Central memory CD8-positive, alpha-beta T cell (primary cell): ENCODE measurements around the gene SCRT2.

ENCODE experiments used
- ATAC-seq: fragments of 150-1000 bp; cut with Tn5 transposase; replicated peaks from 2 replicates; pipeline ENCODE4 v1.10.0; 2022; ENCODE audit warnings: mild to moderate bottlenecking, moderate FRiP score, moderate number of reproducible peaks; ENCODE audit not compliant: poor library complexity, severe bottlenecking; ENCODE audit errors: extremely low read depth
- DNase-seq, 2 donors: peaks; one replicate each; pipeline ENCODE4 v3.0.0; 2021; ENCODE audit warnings: low spot score in 2 of 2
- H3K27ac Mint-ChIP-seq: one replicate; pipeline ENCODE4 v1.8.0; 2022; ENCODE audit warnings: low read depth, mild to moderate bottlenecking, moderate library complexity, mixed read lengths
- H3K27me3 Mint-ChIP-seq: one replicate; pipeline ENCODE4 v1.8.0; 2022; ENCODE audit warnings: mixed read lengths
- H3K36me3 Mint-ChIP-seq: one replicate; pipeline ENCODE4 v1.8.0; 2022; ENCODE audit warnings: mild to moderate bottlenecking, moderate library complexity, mixed read lengths; ENCODE audit not compliant: insufficient read depth
- H3K4me1 Mint-ChIP-seq: one replicate; pipeline ENCODE4 v1.8.0; 2022; ENCODE audit warnings: mixed read lengths
- H3K4me3 Mint-ChIP-seq: one replicate; pipeline ENCODE4 v1.8.0; 2022; ENCODE audit warnings: mild to moderate bottlenecking, moderate library complexity, mixed read lengths
- H3K9me3 Mint-ChIP-seq: one replicate; pipeline ENCODE4 v1.8.0; 2022; ENCODE audit warnings: mixed read lengths

SCRT2 gene

DNA sequence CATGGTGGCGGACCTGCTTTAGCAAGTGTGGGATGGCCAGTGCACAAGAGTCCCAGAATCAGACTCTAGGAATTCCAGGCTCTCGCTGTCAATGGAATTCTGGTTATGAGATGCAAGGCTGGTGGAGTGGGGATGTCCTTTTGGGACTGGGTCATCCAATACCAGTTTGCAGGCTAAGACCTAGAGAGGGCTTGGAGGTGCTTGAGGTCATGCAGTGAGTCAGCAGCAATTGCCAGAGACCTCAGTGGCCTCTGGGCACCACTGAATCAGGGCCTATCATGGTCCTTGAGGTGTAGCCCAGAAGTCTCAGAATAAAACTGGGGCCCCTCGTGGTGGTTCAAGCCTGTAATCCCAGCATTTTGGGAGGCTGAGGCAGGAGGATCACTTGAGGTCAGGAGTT lies 1.4 kb upstream of the SCRT2 start:
- no peak for ATAC-seq
- no peak overlapping the region for H3K4me3 Mint-ChIP-seq
- H3K9me3 Mint-ChIP-seq: no peaks in the 10 kb centered on the region
- H3K27me3 Mint-ChIP-seq: peaks cover 89% of the 10 kb centered on the region
- H3K27ac Mint-ChIP-seq: no peak overlapping the region
- H3K4me1 Mint-ChIP-seq: peaks cover 9% of the 10 kb centered on the region
- peaks cover 7% of the 10 kb centered on the region for H3K36me3 Mint-ChIP-seq
- DNase-seq: no peak

DNA sequence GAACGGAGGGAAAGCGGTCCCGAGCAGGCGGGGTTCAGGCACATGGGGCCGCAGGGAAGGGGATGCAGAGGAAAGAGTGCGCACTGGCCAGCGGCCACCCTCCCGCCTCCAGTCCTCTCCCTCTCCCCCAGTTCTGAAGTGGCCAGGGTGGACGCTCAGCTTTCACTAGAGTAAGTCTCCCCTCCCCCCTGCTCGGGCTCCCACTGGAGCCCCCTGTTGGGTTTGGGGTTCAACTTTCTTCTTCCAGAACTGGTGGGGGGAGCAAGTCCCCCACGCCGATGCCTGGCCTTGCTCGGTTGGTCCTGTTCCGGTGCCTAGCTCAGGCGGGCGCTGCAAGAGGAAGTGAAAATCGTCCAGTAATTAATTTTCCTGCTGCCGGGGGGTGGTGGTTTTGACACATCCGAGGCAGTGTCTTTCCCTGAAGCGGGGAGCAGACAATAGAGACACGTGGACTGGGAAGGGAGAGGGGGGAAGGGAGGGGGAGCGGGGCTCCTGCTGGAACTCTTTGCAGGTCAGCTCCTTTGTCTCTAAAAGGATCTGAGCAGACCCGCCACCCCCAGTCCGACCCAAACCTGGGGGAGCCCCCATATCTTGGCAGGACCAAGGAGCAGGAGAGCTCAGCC lies 824 bp upstream of the SCRT2 start:
- peaks cover 7% of the 10 kb centered on the region for H3K36me3 Mint-ChIP-seq
- H3K4me3 Mint-ChIP-seq: peak overlapping the region; percentile 4
- H3K27me3 Mint-ChIP-seq: peaks cover 89% of the 10 kb centered on the region
- peaks cover 15% of the 10 kb centered on the region for H3K4me1 Mint-ChIP-seq
- H3K9me3 Mint-ChIP-seq: no peaks in the 10 kb centered on the region
- no peak for DNase-seq
- no peak for ATAC-seq
- H3K27ac Mint-ChIP-seq: no peak overlapping the region

DNA sequence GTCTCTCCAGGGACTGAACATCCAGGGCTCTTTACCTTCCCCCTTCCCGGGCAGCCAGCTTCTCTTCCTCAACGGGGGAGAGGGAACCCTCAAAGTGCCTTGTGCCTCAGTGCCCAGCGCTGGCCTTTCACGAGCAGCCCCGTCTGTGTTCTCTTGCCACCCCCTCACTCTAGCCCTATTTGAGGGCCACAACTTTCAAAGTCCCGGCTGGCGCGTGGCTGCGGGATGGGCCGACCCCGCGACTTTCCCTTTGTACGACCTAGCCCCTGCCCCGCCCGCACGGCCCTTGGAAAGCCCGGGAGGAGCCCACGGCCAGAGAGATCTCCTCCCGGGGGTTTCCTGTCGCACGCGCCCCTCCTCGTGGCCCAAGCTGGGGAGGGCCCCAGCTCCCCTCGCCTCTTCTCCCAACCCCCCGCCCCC lies 559 bp downstream of the SCRT2 start:
- Mint-ChIP-seq H3K36me3 (peaks cover 7% of the 10 kb centered on the region), H3K27me3 (peaks cover 90% of the 10 kb centered on the region), H3K27ac (no peak overlapping the region), H3K9me3 (no peaks in the 10 kb centered on the region), H3K4me3 (no peak overlapping the region), H3K4me1 (peaks cover 17% of the 10 kb centered on the region)
- ATAC-seq (no peak), DNase-seq (no peak)

DNA sequence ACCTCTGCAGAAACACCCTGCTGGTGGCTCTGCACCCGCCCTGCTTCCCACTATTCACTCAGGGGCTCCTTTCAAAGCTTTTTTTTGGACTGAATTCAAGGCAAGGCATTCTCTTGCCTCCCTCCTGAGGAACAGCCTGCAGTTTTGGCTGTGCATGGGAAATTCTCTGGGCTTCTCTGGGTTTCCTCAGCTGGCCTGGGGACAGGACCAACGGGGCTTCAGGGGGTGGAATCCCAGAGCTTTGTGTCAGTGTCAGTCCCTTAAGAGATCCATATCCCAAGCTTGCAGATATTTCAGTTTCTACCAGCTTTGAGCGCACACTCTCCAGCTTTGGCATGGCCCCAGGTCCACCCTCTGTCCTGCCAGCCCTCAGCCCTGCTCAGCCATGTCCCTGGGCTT lies 2.0 kb downstream of the SCRT2 start:
- Mint-ChIP-seq H3K4me3 (no peak overlapping the region), H3K36me3 (peaks cover 7% of the 10 kb centered on the region), H3K4me1 (peaks cover 17% of the 10 kb centered on the region), H3K9me3 (no peaks in the 10 kb centered on the region), H3K27ac (no peak overlapping the region), H3K27me3 (peaks cover 78% of the 10 kb centered on the region)
- ATAC-seq: no peak
- no peak for DNase-seq

DNA sequence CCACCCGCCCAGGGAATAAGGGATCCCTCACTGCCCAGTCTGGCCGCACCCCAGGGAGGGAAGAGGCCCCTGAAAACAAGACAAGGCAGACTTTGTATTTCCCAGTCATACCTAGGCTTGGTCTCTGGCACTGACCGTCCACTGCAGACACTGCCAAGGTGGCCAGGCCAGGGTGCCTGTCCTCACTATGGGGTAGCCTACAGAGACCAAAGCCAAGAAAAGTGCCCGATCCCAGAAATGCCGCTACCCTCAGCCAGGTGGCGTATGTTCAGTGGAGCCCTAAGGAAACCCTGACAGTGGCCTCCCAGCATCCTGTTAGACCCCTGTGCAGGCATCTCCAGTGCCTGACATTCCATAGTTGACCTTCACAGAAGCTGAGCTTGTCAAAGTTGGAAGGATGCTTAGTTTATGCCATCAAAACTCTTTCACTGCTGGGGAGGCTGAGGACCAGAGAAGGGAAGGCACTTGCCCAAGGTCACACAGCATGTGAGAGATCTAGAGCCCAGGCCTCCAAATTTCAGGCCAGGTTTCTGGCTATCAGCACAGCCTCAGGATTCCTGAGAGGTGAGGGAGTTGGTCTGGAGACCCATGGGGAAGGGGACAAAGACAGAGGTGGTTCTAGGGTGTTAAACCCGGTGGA lies 2.5 kb downstream of the SCRT2 start:
- Mint-ChIP-seq H3K27me3 (peaks cover 78% of the 10 kb centered on the region), H3K36me3 (peaks cover 5% of the 10 kb centered on the region), H3K4me1 (peaks cover 17% of the 10 kb centered on the region), H3K27ac (no peak overlapping the region), H3K4me3 (no peak overlapping the region), H3K9me3 (no peaks in the 10 kb centered on the region)
- ATAC-seq (no peak), DNase-seq (no peak)

DNA sequence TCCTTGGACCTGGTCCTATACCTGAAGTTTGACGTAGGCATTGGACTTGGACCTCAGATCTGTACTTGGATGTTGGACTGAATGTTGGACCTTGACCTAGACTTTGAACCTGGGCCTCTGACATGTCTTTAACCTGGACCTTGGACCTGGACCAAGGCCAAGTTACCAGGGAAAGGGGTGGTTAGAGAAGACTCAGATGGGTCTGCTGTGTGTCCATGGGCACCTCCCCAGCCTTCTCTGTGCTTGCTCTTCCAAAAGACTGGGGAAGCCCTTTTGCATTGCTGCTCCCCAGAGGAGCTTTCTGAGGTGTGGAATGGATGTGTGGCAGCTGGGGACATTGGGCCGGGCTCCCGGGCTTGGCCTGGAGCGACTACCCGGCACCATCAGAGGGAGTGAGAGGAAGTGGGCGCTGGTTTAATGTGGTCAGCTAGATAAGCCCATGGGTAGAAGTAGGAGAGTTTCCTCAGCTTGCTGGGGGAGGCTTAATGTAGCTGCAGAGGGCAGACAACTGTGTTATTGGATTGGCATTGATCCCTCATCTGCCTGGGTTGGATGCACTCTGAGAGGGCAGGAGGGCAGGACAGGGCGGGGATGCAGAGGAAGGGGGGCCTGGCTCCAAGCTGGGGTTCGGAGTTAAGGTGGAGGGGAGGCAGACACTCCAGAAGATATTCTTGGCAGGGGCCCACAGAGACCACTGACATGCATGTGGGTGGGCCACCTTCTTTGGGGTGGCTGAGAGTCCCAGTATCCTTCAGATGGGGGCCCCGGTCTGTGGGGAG lies 4.2 kb downstream of the SCRT2 start:
- Mint-ChIP-seq H3K27ac (peak overlapping the region; percentile 30), H3K27me3 (peaks cover 84% of the 10 kb centered on the region), H3K36me3 (peaks cover 4% of the 10 kb centered on the region), H3K4me1 (peaks cover 17% of the 10 kb centered on the region), H3K9me3 (no peaks in the 10 kb centered on the region), H3K4me3 (no peak overlapping the region)
- no peak for DNase-seq
- ATAC-seq: no peak

DNA sequence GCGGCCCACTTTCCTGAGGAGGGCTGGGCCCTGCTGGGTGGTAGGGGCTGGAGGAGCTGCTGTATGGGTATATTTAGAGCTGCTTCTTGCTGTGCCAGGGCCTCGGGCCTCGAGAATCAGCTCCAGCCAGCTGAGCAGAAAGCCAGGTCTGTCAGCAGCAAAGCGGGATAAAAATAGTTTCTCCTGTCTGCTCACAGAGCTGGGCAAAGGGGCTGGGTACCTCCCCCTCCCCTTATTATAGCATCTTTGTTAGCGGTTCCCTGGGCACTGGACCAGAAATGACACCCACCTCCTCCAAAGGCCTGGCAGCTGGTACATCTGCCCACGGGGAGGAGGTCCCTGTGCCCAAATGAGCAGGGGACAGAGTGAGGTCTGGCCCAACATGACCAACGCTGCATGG lies 6.0 kb downstream of the SCRT2 start:
- no peaks in the 10 kb centered on the region for H3K9me3 Mint-ChIP-seq
- H3K4me3 Mint-ChIP-seq: no peak overlapping the region
- peaks cover 10% of the 10 kb centered on the region for H3K4me1 Mint-ChIP-seq
- DNase-seq (no peak), ATAC-seq (no peak)
- peaks cover 86% of the 10 kb centered on the region for H3K27me3 Mint-ChIP-seq
- no peak overlapping the region for H3K27ac Mint-ChIP-seq
- H3K36me3 Mint-ChIP-seq: peaks cover 3% of the 10 kb centered on the region

DNA sequence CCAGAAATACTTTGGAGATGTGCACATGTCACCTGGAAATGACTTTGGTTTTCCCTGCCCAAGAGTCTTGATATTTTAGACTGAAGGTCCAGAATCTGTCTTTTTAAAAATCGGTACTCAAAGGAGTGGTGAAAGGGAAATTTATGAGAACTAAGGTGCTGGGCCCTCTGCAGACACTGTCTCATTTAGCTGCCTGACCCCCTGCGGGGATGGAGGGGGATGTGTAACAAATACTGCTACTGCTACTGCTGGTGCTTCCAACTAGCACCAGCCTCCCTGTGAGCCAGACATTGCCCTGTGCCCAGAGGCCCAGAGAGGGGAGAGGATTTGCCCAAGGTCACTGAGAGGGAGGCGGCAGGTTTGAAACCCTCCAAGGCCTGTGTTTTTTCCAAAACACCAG lies 7.0 kb downstream of the SCRT2 start:
- no peak for ATAC-seq
- DNase-seq: no peak
- Mint-ChIP-seq H3K4me3 (no peak overlapping the region), H3K27me3 (peaks cover 82% of the 10 kb centered on the region), H3K36me3 (no peaks in the 10 kb centered on the region), H3K27ac (no peak overlapping the region), H3K9me3 (no peaks in the 10 kb centered on the region), H3K4me1 (peaks cover 10% of the 10 kb centered on the region)

DNA sequence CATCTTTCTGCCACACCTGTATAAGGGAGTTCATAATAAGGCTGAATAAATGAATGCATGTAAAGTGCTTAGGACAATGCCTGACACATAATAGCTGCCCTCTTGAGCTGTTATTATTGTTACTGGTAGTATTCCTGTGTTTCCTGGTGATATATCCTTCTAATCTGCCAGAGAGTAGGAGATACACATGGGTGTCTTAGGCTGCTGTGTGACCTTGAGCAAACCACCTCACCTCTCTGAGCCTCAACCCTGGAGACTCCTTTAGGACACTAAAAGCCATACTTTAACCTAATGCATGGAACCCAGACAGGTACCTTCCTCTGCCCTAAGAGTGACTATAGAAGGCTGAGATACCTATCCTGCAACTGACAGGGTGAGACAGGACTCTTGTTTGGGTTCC lies 7.6 kb downstream of the SCRT2 start:
- ATAC-seq: no peak
- peaks cover 82% of the 10 kb centered on the region for H3K27me3 Mint-ChIP-seq
- H3K9me3 Mint-ChIP-seq: no peaks in the 10 kb centered on the region
- H3K4me1 Mint-ChIP-seq: peaks cover 13% of the 10 kb centered on the region
- no peak overlapping the region for H3K4me3 Mint-ChIP-seq
- no peak overlapping the region for H3K27ac Mint-ChIP-seq
- H3K36me3 Mint-ChIP-seq: no peaks in the 10 kb centered on the region
- no peak for DNase-seq

DNA sequence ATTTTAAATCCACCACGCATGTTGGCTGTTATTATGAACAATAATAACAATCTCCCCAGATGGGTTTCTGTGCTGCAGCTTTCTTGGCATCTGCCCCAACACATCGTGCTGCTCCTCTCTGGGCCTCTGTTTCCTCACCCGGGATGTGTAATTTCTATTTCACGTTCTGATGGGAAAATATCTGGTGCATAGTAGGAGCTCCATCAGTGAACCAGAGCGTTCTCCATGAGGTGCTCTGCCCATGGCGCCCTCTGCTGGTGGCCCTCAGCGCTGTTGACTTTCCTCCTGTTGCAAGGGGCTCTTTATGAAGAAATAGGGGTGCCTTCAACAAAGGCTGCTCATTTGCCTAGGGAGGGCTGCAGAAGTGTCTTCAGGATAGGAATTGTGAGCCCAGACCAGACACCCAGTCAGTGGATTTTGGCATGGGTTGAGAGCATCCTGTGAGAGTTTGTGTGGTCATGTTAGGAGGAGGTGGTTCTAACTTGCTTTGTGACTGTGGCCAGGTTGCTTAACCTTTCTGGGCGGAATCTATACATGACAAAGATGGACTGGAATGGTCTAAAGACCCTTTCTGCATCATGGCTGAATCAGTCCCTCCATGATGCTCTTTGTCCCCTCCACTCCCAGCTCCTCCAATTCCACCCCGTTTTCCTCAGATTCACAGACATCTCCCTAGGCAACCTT lies 8.1 kb downstream of the SCRT2 start:
- H3K9me3 Mint-ChIP-seq: no peaks in the 10 kb centered on the region

DNA sequence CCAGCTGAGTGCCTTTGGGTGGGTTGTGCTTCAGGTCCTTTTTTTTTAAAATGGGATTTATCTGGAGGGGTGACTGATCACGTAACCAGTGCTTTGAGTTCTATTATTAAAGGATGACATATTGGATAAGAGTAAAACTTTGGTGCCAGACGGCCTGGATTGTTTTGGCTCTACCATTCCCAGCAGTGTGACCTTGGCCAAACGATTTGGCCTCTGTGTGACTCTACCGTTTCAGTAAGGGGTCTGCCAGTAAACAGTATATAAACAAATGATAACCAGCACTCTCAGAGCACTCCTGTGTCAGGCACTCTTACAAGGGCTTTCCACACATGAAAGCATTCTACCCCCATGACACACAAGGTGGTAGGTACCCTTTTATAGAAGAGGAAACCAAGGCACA lies 8.7 kb downstream of the SCRT2 start:
- peaks cover 3% of the 10 kb centered on the region for H3K36me3 Mint-ChIP-seq
- H3K4me3 Mint-ChIP-seq: no peak overlapping the region
- no peaks in the 10 kb centered on the region for H3K9me3 Mint-ChIP-seq
- ATAC-seq (no peak), DNase-seq (no peak)
- H3K27ac Mint-ChIP-seq: no peak overlapping the region
- peaks cover 15% of the 10 kb centered on the region for H3K4me1 Mint-ChIP-seq
- H3K27me3 Mint-ChIP-seq: peaks cover 82% of the 10 kb centered on the region

More for the DNA sequence above, 8.1 kb downstream of the SCRT2 start:
- H3K4me1 Mint-ChIP-seq: peaks cover 18% of the 10 kb centered on the region
- H3K4me3 Mint-ChIP-seq: no peak overlapping the region
- H3K27me3 Mint-ChIP-seq: peaks cover 82% of the 10 kb centered on the region
- peaks cover 3% of the 10 kb centered on the region for H3K36me3 Mint-ChIP-seq
- no peak for ATAC-seq
- no peak overlapping the region for H3K27ac Mint-ChIP-seq
- DNase-seq: peak; percentile 26 to 39

DNA sequence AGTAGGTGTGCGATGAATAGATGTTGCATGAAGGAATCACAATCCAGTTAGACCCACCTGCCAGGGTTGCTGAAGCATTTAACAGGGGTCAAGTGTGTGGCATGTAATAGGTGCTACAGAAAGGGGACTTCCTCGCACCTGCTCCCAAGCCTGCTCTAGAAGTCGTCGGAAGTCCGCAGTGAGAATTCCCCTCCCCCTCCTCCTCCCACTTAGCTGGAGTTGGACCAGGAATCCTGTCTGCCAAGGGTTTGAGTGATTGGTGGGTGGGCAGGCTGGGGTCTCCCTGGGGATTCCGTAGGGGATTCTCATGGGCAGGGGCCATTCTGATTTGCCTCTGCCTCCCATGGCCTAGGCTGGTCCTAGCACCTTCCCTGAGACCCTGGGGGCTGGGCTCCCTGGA lies 10.3 kb downstream of the SCRT2 start:
- Mint-ChIP-seq H3K27ac (no peak overlapping the region), H3K27me3 (peaks cover 82% of the 10 kb centered on the region), H3K9me3 (no peaks in the 10 kb centered on the region), H3K36me3 (peaks cover 3% of the 10 kb centered on the region), H3K4me1 (peaks cover 9% of the 10 kb centered on the region), H3K4me3 (no peak overlapping the region)
- DNase-seq: no peak
- ATAC-seq: no peak
